Measurements from ENCODE around the gene MMP24OS.

The MMP24OS gene

GRCh38 chr20:35243986-35244385 lies 33.9 kb downstream of the MMP24OS start:
- no peak for DNase-seq

- no peak for DNase-seq
These were observed 34.6 kb downstream of the MMP24OS start for GRCh38 chr20:35243317-35243716.

- DNase-seq, result no peak
These were observed 37.1 kb downstream of the MMP24OS start for GRCh38 chr20:35240811-35241293.

GRCh38 chr20:35240083-35240810 lies 37.7 kb downstream of the MMP24OS start:
- DNase-seq, result no peak

- no peak for DNase-seq
These were observed 39.2 kb downstream of the MMP24OS start for GRCh38 chr20:35238735-35239134.

GRCh38 chr20:35238170-35238569 lies 39.8 kb downstream of the MMP24OS start:
- no peak for DNase-seq

- no peak for DNase-seq
These were observed 40.4 kb downstream of the MMP24OS start for GRCh38 chr20:35237486-35237885.

GRCh38 chr20:35235881-35236280 lies 42.0 kb downstream of the MMP24OS start:
- no peak for DNase-seq

GRCh38 chr20:35232575-35232974 lies 45.3 kb downstream of the MMP24OS start:
- DNase-seq, result no peak

GRCh38 chr20:35226884-35227681 lies 50.8 kb downstream of the MMP24OS start:
- peak; percentile 54 to 58 for DNase-seq
